DMS53 treated with DMSO at 0.1 percent for 48 hours (cell line): Measurements from ENCODE around the gene PDE8B.

Experiments
- DNase-seq: peaks from one replicate; lab custom pipeline; 2025; ENCODE audit not compliant: unreplicated experiment; lab: John Stamatoyannopoulos, UW

The PDE8B gene

GRCh38 chr5:77186652-77187370 lies 23.7 kb upstream of the PDE8B start:
- no peak for DNase-seq

DNA sequence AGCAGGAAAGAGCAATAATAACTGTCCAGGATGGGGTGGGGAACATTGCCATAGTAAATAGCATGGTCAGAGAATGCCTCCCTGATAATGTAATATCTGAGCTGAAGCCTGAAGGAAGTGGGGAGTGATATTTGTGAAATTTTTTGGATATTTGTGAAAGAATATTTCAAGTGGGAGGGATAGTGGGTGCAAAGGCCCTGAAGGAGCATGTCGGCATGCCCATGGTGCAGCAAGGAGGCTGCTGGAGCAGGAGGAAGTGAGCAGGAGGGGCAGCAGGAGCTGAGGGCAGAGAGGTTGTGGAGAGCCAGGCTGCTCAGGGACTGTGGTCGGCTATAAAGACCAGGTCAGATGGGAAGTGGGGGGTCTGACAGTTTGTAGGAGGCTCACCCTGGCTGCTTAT lies 21.1 kb upstream of the PDE8B start:
- no peak for DNase-seq

DNA sequence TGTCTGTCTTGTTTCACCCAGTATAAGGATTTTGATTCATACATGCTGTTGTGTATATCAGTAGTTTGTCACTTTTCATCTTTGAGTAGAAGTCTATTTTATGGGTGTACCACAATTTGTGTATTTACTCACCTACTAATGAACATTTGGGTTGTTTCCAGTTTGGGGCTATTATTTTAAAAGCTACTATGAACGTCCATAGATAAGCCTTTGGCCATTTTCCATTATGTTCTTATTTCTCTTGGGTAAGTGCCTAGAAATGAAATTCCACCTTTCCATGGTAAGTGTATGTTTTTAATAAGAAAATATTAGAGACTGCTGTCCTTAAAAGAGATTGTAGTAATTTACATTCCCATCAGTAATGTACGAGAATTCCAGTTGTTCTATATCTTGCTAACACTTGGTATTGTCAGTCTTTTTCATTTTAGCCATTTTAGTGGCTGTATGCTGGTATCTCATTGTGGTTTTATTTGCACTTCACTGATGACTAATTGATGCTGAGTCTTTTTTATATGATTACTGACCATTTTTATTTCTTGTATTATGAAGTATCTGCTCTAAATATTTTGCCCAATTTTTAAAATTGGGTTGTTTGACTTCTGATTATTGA lies 17.9 kb upstream of the PDE8B start:
- no peak for DNase-seq

- DNase-seq = no peak
Observed at GRCh38 chr5:77194762-77195161, 15.7 kb upstream of the PDE8B start.

DNA sequence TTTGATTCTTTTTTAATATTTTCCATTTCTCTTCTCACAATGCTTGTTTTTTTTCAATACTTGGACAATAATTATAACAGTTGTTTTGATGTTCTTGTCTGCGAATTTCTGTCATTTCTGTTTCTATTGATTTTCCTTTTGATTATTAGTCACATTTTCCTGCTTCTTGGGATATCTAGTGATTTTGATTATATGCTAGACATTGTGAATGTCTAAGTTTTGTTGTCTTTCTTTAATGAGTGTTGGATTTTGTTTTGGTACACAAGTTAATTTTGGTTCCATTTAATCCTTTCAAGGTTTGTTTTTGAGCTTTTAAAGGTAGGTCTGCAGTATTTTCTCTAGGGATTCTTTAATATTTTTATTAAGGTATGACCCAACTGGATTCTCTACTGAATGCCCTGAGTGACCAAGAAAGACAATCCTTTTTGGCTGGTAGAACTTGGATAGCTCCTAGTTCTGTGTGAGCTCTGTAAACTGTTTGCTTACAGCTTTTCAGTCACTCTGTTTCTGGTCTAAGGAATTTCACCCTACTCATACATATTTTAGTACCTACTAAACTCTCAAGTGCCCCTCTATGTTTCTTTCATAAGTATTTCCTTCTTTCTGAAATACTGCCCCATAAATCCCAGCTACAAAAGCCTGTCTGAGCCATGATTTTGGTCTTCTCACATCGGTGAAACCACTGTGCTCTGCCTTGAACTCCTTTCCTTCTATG lies 12.5 kb upstream of the PDE8B start:
- DNase-seq = no peak

GRCh38 chr5:77200663-77201062 lies 9.8 kb upstream of the PDE8B start:
- no peak for DNase-seq

- DNase-seq = no peak
Observed at GRCh38 chr5:77202145-77202544, 8.3 kb upstream of the PDE8B start.

DNA sequence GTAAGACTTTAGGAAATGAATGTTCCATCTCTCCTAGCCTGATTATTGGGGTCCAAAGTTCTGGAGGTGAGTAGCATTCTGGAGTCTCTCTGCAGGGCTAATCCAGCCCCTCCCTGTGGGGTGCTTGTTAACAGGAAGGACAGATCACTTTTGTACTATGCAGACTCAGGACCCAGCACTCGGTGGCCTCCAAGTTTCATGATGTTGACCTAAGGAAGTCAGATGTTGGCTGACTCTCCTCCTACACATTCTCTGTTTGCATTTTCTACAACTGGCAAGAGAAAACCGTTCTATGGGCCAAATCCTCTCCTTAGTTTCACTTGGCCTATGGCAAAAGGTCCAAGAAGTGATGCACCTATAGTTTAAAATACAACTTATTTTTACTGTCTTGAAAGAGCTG lies 5.5 kb upstream of the PDE8B start:
- DNase-seq = no peak

DNA sequence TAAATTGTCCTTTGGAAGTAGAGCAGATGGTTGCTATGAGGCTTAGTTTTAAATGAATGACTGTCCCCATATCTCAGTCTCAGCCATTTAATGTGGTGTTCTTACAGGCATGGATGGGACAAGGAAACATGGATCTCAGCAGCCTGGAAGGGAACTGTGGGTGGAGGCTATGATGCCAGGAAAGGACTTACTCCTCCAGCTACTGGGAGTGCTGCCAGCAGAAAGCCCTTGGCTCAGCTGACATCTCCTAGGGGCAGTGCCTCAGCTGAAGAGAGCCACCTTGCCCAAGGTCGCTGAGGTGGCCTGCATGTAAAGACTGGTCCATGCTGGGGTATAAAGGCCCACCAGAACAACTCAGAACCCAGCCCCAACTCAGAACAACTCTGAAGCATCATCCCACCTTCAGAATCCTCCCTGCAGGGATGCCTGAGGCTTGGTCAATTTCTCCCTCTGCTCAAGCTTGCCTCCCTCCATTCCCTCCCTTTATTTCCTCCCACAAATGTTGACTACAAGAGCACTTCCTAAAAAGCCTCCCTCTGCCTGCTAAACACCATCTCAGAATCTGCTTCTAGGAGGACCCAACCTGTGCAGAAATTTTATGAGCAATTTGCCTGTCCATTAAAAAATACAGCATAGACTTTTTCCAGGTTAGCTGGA lies 1.8 kb upstream of the PDE8B start:
- no peak for DNase-seq

DNA sequence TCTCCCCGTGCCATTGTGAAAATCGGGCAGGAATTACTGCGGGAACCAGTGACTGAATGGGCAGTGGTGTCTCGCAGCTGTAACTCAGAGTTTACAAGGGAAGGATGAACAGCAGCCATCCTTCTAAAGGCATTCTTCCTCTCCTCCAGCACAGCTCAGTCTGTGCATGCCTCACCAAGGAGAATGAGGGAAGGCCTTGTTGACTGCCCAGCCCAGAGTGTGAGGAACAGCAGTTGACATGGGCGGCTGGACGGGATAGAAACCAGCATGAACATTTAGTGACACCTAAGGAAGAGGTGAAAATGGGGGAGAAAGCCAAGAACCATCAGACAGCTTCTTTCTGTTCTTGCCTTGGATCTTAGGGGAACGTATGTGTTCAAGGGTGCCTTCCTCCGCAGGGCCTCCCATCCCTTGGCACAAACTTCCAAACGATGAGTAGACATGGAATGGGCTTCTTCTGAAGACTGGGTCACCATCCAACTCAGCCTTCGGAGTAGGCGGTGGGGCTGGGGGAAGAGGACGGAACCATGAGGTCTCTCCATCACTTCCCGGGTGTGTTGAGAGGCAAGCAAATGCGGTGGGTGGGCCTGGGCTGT lies 887 bp upstream of the PDE8B start:
- DNase-seq = no peak

- DNase-seq = no peak
Observed at GRCh38 chr5:77210964-77211690, 647 bp downstream of the PDE8B start.

DNA sequence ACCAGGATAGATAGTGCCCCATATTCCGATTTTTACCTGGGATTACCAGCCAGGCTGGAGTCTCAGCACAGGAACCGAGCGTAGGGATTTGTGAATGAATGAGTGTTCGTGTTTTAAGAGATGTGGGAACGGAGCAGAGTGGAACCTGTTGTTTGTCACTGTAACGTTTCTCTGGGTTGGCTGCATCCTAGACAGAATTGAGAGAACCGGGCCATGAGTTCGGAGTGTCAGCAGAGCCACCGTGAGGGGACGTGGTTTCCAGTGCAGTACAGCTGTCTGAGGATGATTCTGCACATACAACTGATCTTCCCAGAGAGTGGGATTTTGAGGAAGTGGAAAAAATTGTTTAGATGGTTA lies 1.2 kb downstream of the PDE8B start:
- no peak for DNase-seq

- no peak for DNase-seq
Observed at GRCh38 chr5:77213601-77214000, 3.1 kb downstream of the PDE8B start.

GRCh38 chr5:77214151-77214550 lies 3.7 kb downstream of the PDE8B start:
- no peak for DNase-seq

- DNase-seq = no peak
Observed at GRCh38 chr5:77218263-77218662, 7.8 kb downstream of the PDE8B start.

DNA sequence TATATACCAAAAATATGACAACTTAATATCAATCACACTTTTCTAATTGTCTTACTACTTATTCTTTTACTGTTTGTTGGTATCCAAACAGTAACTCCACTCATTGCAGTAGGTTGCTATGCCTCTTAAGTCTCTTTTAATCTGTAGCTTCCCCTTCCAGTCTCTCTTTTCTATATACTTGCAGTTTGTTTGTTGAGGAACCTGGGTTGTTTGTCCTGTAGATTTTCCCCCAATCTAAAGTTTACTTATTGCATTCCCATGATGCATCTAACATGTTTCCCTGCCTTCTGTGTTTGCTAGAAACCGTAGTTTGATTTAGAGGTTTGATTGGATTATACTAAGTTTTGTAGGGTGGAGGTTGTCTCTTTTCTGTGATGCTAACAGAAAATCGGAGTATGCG lies 10.6 kb downstream of the PDE8B start:
- no peak for DNase-seq

DNA sequence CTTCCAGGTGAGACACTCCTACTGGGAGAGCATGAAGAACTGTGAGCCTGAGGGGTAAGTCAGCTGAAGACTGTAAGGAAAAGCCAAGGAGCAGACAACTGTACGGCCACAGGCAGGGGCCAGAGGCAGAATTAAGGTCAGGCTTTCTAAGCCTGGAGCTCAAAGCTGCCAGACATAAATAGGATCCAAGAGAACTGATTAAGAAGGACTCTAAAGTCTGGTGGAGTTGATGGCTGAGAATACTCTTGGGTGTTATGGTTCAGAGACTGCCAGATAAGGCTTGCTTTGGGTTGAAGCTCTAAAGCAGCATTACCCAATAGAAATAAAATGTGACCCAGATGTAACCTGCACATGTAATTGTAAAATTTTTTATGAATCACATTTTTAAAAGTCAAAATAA lies 12.2 kb downstream of the PDE8B start:
- DNase-seq = no peak

- no peak for DNase-seq
Observed at GRCh38 chr5:77223653-77224052, 13.2 kb downstream of the PDE8B start.

- no peak for DNase-seq
Observed at GRCh38 chr5:77224672-77225355, 14.3 kb downstream of the PDE8B start.

- no peak for DNase-seq
Observed at GRCh38 chr5:77225531-77225930, 15.1 kb downstream of the PDE8B start.
